A673 (cell line): Measurements from ENCODE around the gene ANKS1B. TPM values are rescaled to one million over a fixed set of nuclear protein-coding genes. Genes with fewer than 3 reads are reported as not detected.

ENCODE experiments used
- BruUV-seq: library from RNA; stranded (reverse); fragments of 400-500 nt; replicated peaks from 2 replicates; lab custom pipeline; 2021; lab: Mats Ljungman, UMichigan
- CTCF ChIA-PET: fragments of 300-600 bp; sonication (Branson Sonifier 250); formaldehyde crosslinking; loops from one replicate; lab custom pipeline; 2022; ENCODE audit warnings: antibody characterized with exemption; lab: Charles Lee
- POLR2A ChIA-PET: fragments of 300-600 bp; sonication (Branson Sonifier 250); formaldehyde crosslinking; loops from one replicate; lab custom pipeline; 2022; ENCODE audit warnings: antibody characterized with exemption; ENCODE audit not compliant: low non-redundant PET; lab: Charles Lee
- DNase-seq: peaks from one replicate; pipeline ENCODE4 v3.0.0-alpha.2; 2015; ENCODE audit warnings: low spot score
- H3K27ac ChIP-seq: fragments of 200-600 bp; sonication (generic); 2 replicates; pipeline ENCODE4 v1.5.1; 2016; ENCODE audit warnings: mixed run types, low read depth, mild to moderate bottlenecking, mixed read lengths, antibody characterized with exemption, low read length; ENCODE audit not compliant: poor library complexity, severe bottlenecking
- H3K27me3 ChIP-seq: fragments of 200-600 bp; sonication (generic); replicated peaks from 2 replicates; pipeline ENCODE4 v1.6.1; 2017; ENCODE audit warnings: mixed run types, low read depth, mild to moderate bottlenecking, mixed read lengths, antibody characterized with exemption, low read length; ENCODE audit not compliant: insufficient read depth, poor library complexity
- H3K36me3 ChIP-seq: fragments of 200-600 bp; sonication (generic); 2 replicates; pipeline ENCODE4 v1.6.1; 2016; ENCODE audit warnings: mixed run types, mild to moderate bottlenecking, mixed read lengths, antibody characterized with exemption, low read length; ENCODE audit not compliant: insufficient read depth, poor library complexity, severe bottlenecking
- H3K4me1 ChIP-seq: fragments of 200-600 bp; sonication (generic); 2 replicates; pipeline ENCODE4 v1.6.1; 2017; ENCODE audit warnings: mixed run types, mild to moderate bottlenecking, mixed read lengths, antibody characterized with exemption, low read length; ENCODE audit not compliant: insufficient read depth, poor library complexity, severe bottlenecking
- H3K4me3 ChIP-seq: fragments of 200-600 bp; sonication (generic); 2 replicates; pipeline ENCODE4 v1.5.1; 2016; ENCODE audit warnings: low read depth, mixed run types, mild to moderate bottlenecking, mixed read lengths, low read length; ENCODE audit not compliant: poor library complexity, severe bottlenecking
- H3K9me3 ChIP-seq: fragments of 200-600 bp; sonication (generic); 2 replicates; pipeline ENCODE4 v1.6.1; 2016; ENCODE audit warnings: mixed run types, low read depth, mild to moderate bottlenecking, mixed read lengths, antibody characterized with exemption, low read length; ENCODE audit not compliant: poor library complexity, severe bottlenecking
- EZH2 ChIP-seq: fragments of 200-600 bp; sonication (generic); IDR thresholded peaks from 2 replicates; pipeline ENCODE4 v1.6.1; 2017; ENCODE audit warnings: borderline replicate concordance, low read depth, mild to moderate bottlenecking, mixed read lengths, antibody characterized with exemption, low read length; ENCODE audit not compliant: poor library complexity, severe bottlenecking
- intact Hi-C: fragments of 100-400 bp; cut with micrococcal nuclease; formaldehyde crosslinking; loops from one replicate; pipeline ENCODE4 v1.10.0; 2022; ENCODE audit not compliant: unreplicated experiment
- total RNA-seq: library from RNA; stranded (reverse); gene quantifications from 2 replicates; pipeline ENCODE4 v1.2.3, GENCODE V29; 2021
- TF ChIP-seq, protein P1 (sequence below): fragments of 300-800, 200-600 bp; sonication (generic); conservative IDR thresholded peaks from 2 replicates; pipeline ENCODE4 v1.5.1; 2017; ENCODE audit warnings: low read depth, mild to moderate bottlenecking, antibody characterized with exemption, low read length, moderate library complexity, mixed read lengths

Gene ANKS1B
- total RNA-seq, 1 experiment from 2014 or later, result 0.99 TPM

DNA sequence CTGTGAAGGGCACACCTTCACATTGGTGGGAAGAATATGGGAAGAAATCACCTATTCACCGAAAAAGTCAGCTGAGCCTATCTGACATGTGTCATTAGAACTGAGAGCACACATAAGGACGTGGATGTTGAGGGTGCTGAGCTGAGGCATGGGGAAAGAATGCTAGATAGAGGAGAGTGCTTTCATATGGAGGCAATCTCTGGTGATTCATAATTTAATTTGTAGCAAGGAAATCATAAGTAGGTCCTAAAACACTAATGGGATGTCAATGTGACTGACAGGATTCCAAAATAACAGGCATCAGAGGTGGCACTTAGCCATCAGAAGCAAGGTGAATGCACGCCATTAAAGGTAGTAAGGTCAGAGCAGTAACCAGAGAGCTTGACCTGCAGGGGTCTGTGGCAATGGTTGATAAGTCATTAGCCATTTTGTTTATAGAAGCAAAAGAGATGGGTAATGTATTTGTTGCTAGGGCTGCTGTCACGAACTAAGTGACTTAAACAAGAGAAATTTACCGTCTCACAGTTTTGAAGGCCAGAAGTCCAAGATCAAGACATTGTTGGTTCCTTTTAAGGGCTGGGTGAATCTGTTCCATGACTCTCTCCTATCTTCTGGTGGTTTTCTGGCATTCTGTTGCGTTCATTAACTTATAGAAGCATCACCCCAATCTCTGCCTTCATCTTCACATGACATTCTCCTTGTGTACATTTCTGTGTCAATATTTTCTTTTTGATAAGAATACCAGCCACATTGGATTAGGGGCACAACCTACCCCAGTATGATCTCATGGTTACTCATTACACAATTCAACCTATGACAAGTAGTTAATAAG is 69.3 kb downstream of the ANKS1B start:
- ChIA-PET CTCF (no interaction called here), POLR2A (no interaction called here)
- Histone ChIP-seq H3K9me3 (no peaks in the 10 kb centered on the region), H3K27me3 (no peaks in the 10 kb centered on the region), H3K36me3 (no peaks in the 10 kb centered on the region), H3K4me3 (no peak overlapping the region), H3K27ac (no peak overlapping the region), H3K4me1 (no peaks in the 10 kb centered on the region)
- TF ChIP-seq, protein P1, sequence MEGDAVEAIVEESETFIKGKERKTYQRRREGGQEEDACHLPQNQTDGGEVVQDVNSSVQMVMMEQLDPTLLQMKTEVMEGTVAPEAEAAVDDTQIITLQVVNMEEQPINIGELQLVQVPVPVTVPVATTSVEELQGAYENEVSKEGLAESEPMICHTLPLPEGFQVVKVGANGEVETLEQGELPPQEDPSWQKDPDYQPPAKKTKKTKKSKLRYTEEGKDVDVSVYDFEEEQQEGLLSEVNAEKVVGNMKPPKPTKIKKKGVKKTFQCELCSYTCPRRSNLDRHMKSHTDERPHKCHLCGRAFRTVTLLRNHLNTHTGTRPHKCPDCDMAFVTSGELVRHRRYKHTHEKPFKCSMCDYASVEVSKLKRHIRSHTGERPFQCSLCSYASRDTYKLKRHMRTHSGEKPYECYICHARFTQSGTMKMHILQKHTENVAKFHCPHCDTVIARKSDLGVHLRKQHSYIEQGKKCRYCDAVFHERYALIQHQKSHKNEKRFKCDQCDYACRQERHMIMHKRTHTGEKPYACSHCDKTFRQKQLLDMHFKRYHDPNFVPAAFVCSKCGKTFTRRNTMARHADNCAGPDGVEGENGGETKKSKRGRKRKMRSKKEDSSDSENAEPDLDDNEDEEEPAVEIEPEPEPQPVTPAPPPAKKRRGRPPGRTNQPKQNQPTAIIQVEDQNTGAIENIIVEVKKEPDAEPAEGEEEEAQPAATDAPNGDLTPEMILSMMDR, result no peak
- intact Hi-C loops, result no loop called here
- no peak for DNase-seq
- BruUV-seq, result no TSS peak

DNA sequence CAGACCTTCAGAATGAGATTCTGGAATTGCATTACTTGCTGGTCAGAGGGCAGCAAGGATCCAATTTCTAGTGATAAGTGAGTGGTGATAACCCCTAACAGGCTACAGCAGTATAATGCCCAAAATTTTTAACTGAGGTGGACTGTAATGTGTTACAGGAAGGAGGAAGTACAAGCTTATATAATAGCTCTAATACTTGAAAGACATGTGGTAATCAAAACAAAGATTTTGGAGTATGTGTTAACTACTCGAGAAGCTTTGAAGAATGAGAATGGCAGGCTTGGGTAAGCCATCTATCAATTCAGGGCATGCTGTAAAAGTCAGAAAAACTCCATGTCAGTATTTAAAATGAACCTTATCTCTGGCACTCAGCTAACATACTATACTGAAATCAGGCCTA is 70.5 kb downstream of the ANKS1B start:
- no peak for TF ChIP-seq EZH2
- TF ChIP-seq, protein P1, result no peak
- BruUV-seq, result no TSS peak
- POLR2A ChIA-PET, result no interaction called here

DNA sequence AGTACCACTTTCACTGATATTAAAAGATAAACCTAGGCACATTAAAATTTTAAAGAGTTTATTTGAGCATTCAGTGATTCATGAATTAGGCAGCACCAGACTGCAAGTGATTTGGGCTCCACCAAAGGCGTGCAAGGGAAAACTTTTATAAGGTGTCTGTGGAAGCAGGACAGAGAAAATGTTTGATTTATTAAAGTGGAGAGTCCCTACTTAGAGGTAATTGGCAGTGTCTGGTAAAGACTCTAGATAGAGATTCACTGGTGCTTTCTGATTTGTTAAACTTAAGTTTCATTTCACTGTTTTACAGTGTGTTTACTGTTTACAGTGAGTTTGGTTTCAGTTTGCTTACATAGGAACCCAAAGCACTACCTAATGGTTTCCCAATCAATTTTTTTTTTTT is 72.8 kb downstream of the ANKS1B start:
- Histone ChIP-seq H3K4me3 (no peak overlapping the region), H3K4me1 (no peaks in the 10 kb centered on the region), H3K27ac (no peak overlapping the region), H3K27me3 (no peaks in the 10 kb centered on the region), H3K36me3 (no peaks in the 10 kb centered on the region), H3K9me3 (no peaks in the 10 kb centered on the region)
- no peak for DNase-seq
- intact Hi-C loops, result no loop called here
- no TSS peak for BruUV-seq
- CTCF ChIA-PET, result no interaction called here
- POLR2A ChIA-PET, result no interaction called here
- TF ChIP-seq, protein P1, result no peak
- TF ChIP-seq EZH2, result no peak

More for the DNA sequence above, 70.5 kb downstream of the ANKS1B start:
- Histone ChIP-seq H3K4me1 (no peaks in the 10 kb centered on the region), H3K4me3 (no peak overlapping the region), H3K36me3 (no peaks in the 10 kb centered on the region), H3K9me3 (no peaks in the 10 kb centered on the region), H3K27ac (no peak overlapping the region), H3K27me3 (no peaks in the 10 kb centered on the region)
- DNase-seq, result no peak
- intact Hi-C loops, result no loop called here
- CTCF ChIA-PET, result no interaction called here
